GM12873 (cell line): ENCODE measurements around the gene COL6A3.

ENCODE experiments used
- CTCF ChIP-seq: IDR thresholded peaks from 2 replicates; pipeline ENCODE4 v1.5.1; 2012; ENCODE audit warnings: low read depth, mild to moderate bottlenecking, moderate library complexity, low read length, control low read depth; ENCODE audit not compliant: insufficient read depth; ENCODE audit errors: missing control alignments

The COL6A3 gene

GRCh38 chr2:237403024-237403882 lies 10.7 kb downstream of the COL6A3 start:
- no peak for TF ChIP-seq CTCF

- no peak for TF ChIP-seq CTCF
Observed at GRCh38 chr2:237400199-237400598, 13.8 kb downstream of the COL6A3 start.

GRCh38 chr2:237397072-237397471 lies 16.9 kb downstream of the COL6A3 start:
- TF ChIP-seq CTCF, result no peak

GRCh38 chr2:237393523-237393922 lies 20.4 kb downstream of the COL6A3 start:
- TF ChIP-seq CTCF, result no peak

GRCh38 chr2:237392186-237392585 lies 21.8 kb downstream of the COL6A3 start:
- TF ChIP-seq CTCF, result no peak

GRCh38 chr2:237391140-237391539 lies 22.8 kb downstream of the COL6A3 start:
- no peak for TF ChIP-seq CTCF

GRCh38 chr2:237390235-237390634 lies 23.7 kb downstream of the COL6A3 start:
- no peak for TF ChIP-seq CTCF
